Muscle of leg (tissue), 11 donors: ENCODE data around the gene CRYBB2. TPM values are rescaled to one million over a fixed set of nuclear protein-coding genes. Genes with fewer than 3 reads are reported as not detected.
"Not testable (repeated sequence)": the region's sequence is repeated elsewhere in the genome, so short reads cannot be mapped to it uniquely, and the experiment has no call there.

Experiments used
- DNase-seq: peaks from one replicate; pipeline ENCODE4 v3.0.0; 2013
- H3K27ac ChIP-seq: one replicate; pipeline ENCODE4 v1.5.1; 2013; ENCODE audit warnings: mild to moderate bottlenecking, low read length, control low read depth
- H3K27me3 ChIP-seq: one replicate; pipeline ENCODE4 v1.6.1; 2013; ENCODE audit warnings: low read length; ENCODE audit not compliant: control insufficient read depth, insufficient read depth
- H3K36me3 ChIP-seq: one replicate; pipeline ENCODE4 v1.6.1; 2013; ENCODE audit warnings: low read length; ENCODE audit not compliant: control insufficient read depth, insufficient read depth
- H3K4me1 ChIP-seq: one replicate; pipeline ENCODE4 v1.6.1; 2013; ENCODE audit warnings: low read length; ENCODE audit not compliant: control insufficient read depth, insufficient read depth
- H3K4me3 ChIP-seq: one replicate; pipeline ENCODE4 v1.5.1; 2013; ENCODE audit warnings: low read length, control low read depth
- H3K9me3 ChIP-seq: replicated peaks from 2 replicates; pipeline ENCODE4 v1.6.1; 2013; ENCODE audit warnings: low read depth, low read length; ENCODE audit not compliant: control insufficient read depth
- WGBS: methylation state at CpG from one replicate; pipeline ENCODE4 v1.1.5; 2013; ENCODE audit warnings: missing lambda C conversion rate; ENCODE audit not compliant: insufficient coverage; 5-methylcytosine and 5-hydroxymethylcytosine counted together
- polyA plus RNA-seq, 8 donors: library from polyadenylated mRNA; unstranded; fragments of 120-200 nt; gene quantifications; one replicate each; pipeline versions ENCODE4 v1.2.1 to v1.2.3, GENCODE V29; 2013; ENCODE audit warnings: inconsistent platforms in 1 of 8, low replicate concordance in 1 of 8; ENCODE audit not compliant: insufficient read length in 8 of 8, insufficient read depth in 1 of 8
- total RNA-seq: library from RNA; stranded (reverse); fragments of 120-200 nt; gene quantifications from one replicate; pipeline ENCODE4 v1.2.4, GENCODE V29; 2013

Gene CRYBB2
- total and polyA plus RNA-seq, 9 donors: 0.09 to 0.45 (median 0.33) TPM; not detected in 5

- no peak for DNase-seq
- no peaks in the 10 kb centered on the region for H3K36me3 ChIP-seq
- H3K27me3 ChIP-seq: peaks cover 5% of the 10 kb centered on the region
- H3K27ac ChIP-seq: no peak overlapping the region
- H3K9me3 ChIP-seq: no peaks in the 10 kb centered on the region
- 43% methylated on average over 4 of the region's 5 CpGs for WGBS
- peaks cover 3% of the 10 kb centered on the region for H3K4me1 ChIP-seq
- H3K4me3 ChIP-seq: no peak overlapping the region
Measured at GRCh38 chr22:25232301-25232700, 12.9 kb downstream of the CRYBB2 start.

GRCh38 chr22:25233706-25234105 is 14.3 kb downstream of the CRYBB2 start:
- not testable (repeated sequence) for H3K4me3 ChIP-seq, H3K27me3 ChIP-seq, H3K4me1 ChIP-seq, DNase-seq, H3K36me3 ChIP-seq, H3K27ac ChIP-seq, H3K9me3 ChIP-seq

- Histone ChIP-seq H3K27me3 (peaks cover 5% of the 10 kb centered on the region), H3K36me3 (no peaks in the 10 kb centered on the region), H3K4me3 (no peak overlapping the region), H3K27ac (no peak overlapping the region), H3K4me1 (peaks cover 3% of the 10 kb centered on the region), H3K9me3 (no peaks in the 10 kb centered on the region)
- DNase-seq: peak; percentile 86
- 4% methylated on average over 25 of the region's 30 CpGs for WGBS
Measured at GRCh38 chr22:25235547-25236290, 16.3 kb downstream of the CRYBB2 start.

- H3K27me3 ChIP-seq: peaks cover 5% of the 10 kb centered on the region
- 89% methylated on average over 2 of the region's 6 CpGs for WGBS
- H3K4me1 ChIP-seq: peaks cover 3% of the 10 kb centered on the region
- H3K9me3 ChIP-seq: no peaks in the 10 kb centered on the region
- H3K36me3 ChIP-seq: no peaks in the 10 kb centered on the region
- no peak overlapping the region for H3K4me3 ChIP-seq
- no peak for DNase-seq
- no peak overlapping the region for H3K27ac ChIP-seq
Measured at GRCh38 chr22:25236417-25236816, 17.0 kb downstream of the CRYBB2 start.

GRCh38 chr22:25237503-25237902 is 18.1 kb downstream of the CRYBB2 start:
- H3K9me3 ChIP-seq: no peaks in the 10 kb centered on the region
- no peaks in the 10 kb centered on the region for H3K36me3 ChIP-seq
- 80% methylated on average over 1 of the region's 4 CpGs for WGBS
- H3K27ac ChIP-seq: no peak overlapping the region
- peaks cover 5% of the 10 kb centered on the region for H3K27me3 ChIP-seq
- H3K4me1 ChIP-seq: peaks cover 3% of the 10 kb centered on the region
- no peak overlapping the region for H3K4me3 ChIP-seq
- DNase-seq: no peak

- not testable (repeated sequence) for H3K27ac ChIP-seq, H3K27me3 ChIP-seq, H3K9me3 ChIP-seq, H3K36me3 ChIP-seq, H3K4me1 ChIP-seq, DNase-seq, H3K4me3 ChIP-seq
- no CpG with 5 or more reads among the region's 9 CpGs for WGBS
Measured at GRCh38 chr22:25238058-25238457, 18.6 kb downstream of the CRYBB2 start.

- WGBS: no CpG with 5 or more reads among the region's 1 CpG
Measured at GRCh38 chr22:25255169-25255568, 35.7 kb downstream of the CRYBB2 start.

GRCh38 chr22:25267567-25267966 is 48.1 kb downstream of the CRYBB2 start:
- WGBS: 80% methylated on average over 1 of the region's 4 CpGs
- DNase-seq, H3K36me3 ChIP-seq, H3K4me1 ChIP-seq, H3K27me3 ChIP-seq, H3K9me3 ChIP-seq, H3K4me3 ChIP-seq, H3K27ac ChIP-seq: not testable (repeated sequence)

More at GRCh38 chr22:25255169-25255568, 35.7 kb downstream of the CRYBB2 start:
- not testable (repeated sequence) for H3K9me3 ChIP-seq, H3K4me1 ChIP-seq, H3K27me3 ChIP-seq, DNase-seq, H3K27ac ChIP-seq, H3K36me3 ChIP-seq, H3K4me3 ChIP-seq

GRCh38 chr22:25268902-25269301 is 49.5 kb downstream of the CRYBB2 start:
- not testable (repeated sequence) for H3K27ac ChIP-seq, DNase-seq, H3K4me3 ChIP-seq, H3K27me3 ChIP-seq, H3K36me3 ChIP-seq, H3K4me1 ChIP-seq, H3K9me3 ChIP-seq
- no CpG with 5 or more reads among the region's 1 CpG for WGBS

- no CpG with 5 or more reads among the region's 2 CpGs for WGBS
- H3K4me1 ChIP-seq: not testable (repeated sequence)
Measured at GRCh38 chr22:25270061-25270460, 50.6 kb downstream of the CRYBB2 start.

GRCh38 chr22:25273231-25273630 is 53.8 kb downstream of the CRYBB2 start:
- not testable (repeated sequence) for H3K9me3 ChIP-seq, H3K4me3 ChIP-seq, H3K4me1 ChIP-seq, H3K36me3 ChIP-seq, H3K27ac ChIP-seq, DNase-seq, H3K27me3 ChIP-seq
- 100% methylated on average over 1 of the region's 4 CpGs for WGBS

More at GRCh38 chr22:25270061-25270460, 50.6 kb downstream of the CRYBB2 start:
- H3K27ac ChIP-seq, H3K27me3 ChIP-seq, H3K36me3 ChIP-seq, H3K9me3 ChIP-seq, DNase-seq, H3K4me3 ChIP-seq: not testable (repeated sequence)
